Duodenal mucosa (tissue), 2 donors: Measurements from ENCODE around the gene ALMS1.
"Not testable (repeated sequence)": the region's sequence is repeated elsewhere in the genome, so short reads cannot be mapped to it uniquely, and the experiment has no call there.

Experiments
- H3K27ac ChIP-seq: one replicate; pipeline ENCODE4 v1.7.0; 2013; ENCODE audit warnings: low read depth, low read length
- H3K27me3 ChIP-seq, 2 donors: one replicate each; pipeline ENCODE4 v1.7.0; 2013; ENCODE audit warnings: low read length in 2 of 2, control low read depth in 1 of 2; ENCODE audit not compliant: insufficient read depth in 2 of 2, control insufficient read depth in 1 of 2
- H3K36me3 ChIP-seq, 2 donors: one replicate each; pipeline ENCODE4 v1.7.0; 2013; ENCODE audit warnings: low read length in 2 of 2, control low read depth in 1 of 2; ENCODE audit not compliant: insufficient read depth in 2 of 2, control insufficient read depth in 1 of 2
- H3K4me1 ChIP-seq, 2 donors: one replicate each; pipeline ENCODE4 v1.7.0; 2013; ENCODE audit warnings: low read length in 2 of 2, control low read depth in 1 of 2; ENCODE audit not compliant: insufficient read depth in 2 of 2, control insufficient read depth in 1 of 2
- H3K4me3 ChIP-seq, 2 donors: one replicate each; pipeline ENCODE4 v1.7.0; 2013; ENCODE audit warnings: low read length in 2 of 2, low read depth in 1 of 2
- H3K9ac ChIP-seq, 2 donors: one replicate each; pipeline ENCODE4 v1.7.0; 2013; ENCODE audit warnings: low read length in 2 of 2, low read depth in 1 of 2
- H3K9me3 ChIP-seq, 2 donors: one replicate each; pipeline ENCODE4 v1.7.0; 2013; ENCODE audit warnings: low read length in 2 of 2, control low read depth in 1 of 2; ENCODE audit not compliant: control insufficient read depth in 1 of 2

Gene ALMS1

GRCh38 chr2:73426176-73426575, 40.5 kb downstream of the ALMS1 start:
- no peaks in the 10 kb centered on the region for H3K4me1 ChIP-seq
- no peak overlapping the region for H3K4me3 ChIP-seq
- H3K27me3 ChIP-seq, result no peaks in the 10 kb centered on the region
- H3K36me3 ChIP-seq, result peaks cover 0 to 15% of the 10 kb centered on the region in 2 donors
- no peak overlapping the region for H3K27ac ChIP-seq
- H3K9me3 ChIP-seq, result no peaks in the 10 kb centered on the region
- H3K9ac ChIP-seq, result no peak overlapping the region

- H3K27ac ChIP-seq, result no peak overlapping the region
- H3K36me3 ChIP-seq, result peaks cover 9 to 30% of the 10 kb centered on the region in 2 donors
- no peak overlapping the region for H3K4me3 ChIP-seq
- no peak overlapping the region for H3K9ac ChIP-seq
- no peaks in the 10 kb centered on the region for H3K4me1 ChIP-seq
- peaks cover 8 to 12% of the 10 kb centered on the region in 2 donors for H3K9me3 ChIP-seq
- no peaks in the 10 kb centered on the region for H3K27me3 ChIP-seq
Observed at GRCh38 chr2:73436019-73436418, 50.4 kb downstream of the ALMS1 start.

- no peak overlapping the region for H3K9ac ChIP-seq
- H3K36me3 ChIP-seq, result peaks cover 3 to 14% of the 10 kb centered on the region in 2 donors
- H3K27me3 ChIP-seq, result no peaks in the 10 kb centered on the region
- no peaks in the 10 kb centered on the region for H3K9me3 ChIP-seq
- H3K4me1 ChIP-seq, result no peaks in the 10 kb centered on the region
- H3K4me3 ChIP-seq, result no peak overlapping the region
- no peak overlapping the region for H3K27ac ChIP-seq
Observed at GRCh38 chr2:73444202-73444601, 58.6 kb downstream of the ALMS1 start.

- H3K27ac ChIP-seq, result no peak overlapping the region
- H3K9me3 ChIP-seq, result no peaks in the 10 kb centered on the region
- peaks cover 0 to 5% of the 10 kb centered on the region in 2 donors for H3K4me1 ChIP-seq
- no peaks in the 10 kb centered on the region for H3K27me3 ChIP-seq
- no peak overlapping the region for H3K4me3 ChIP-seq
- H3K9ac ChIP-seq, result no peak overlapping the region
- H3K36me3 ChIP-seq, result peaks cover 0 to 14% of the 10 kb centered on the region in 2 donors
Observed at GRCh38 chr2:73448856-73449255, 63.2 kb downstream of the ALMS1 start.

GRCh38 chr2:73449404-73449803, 63.8 kb downstream of the ALMS1 start:
- Histone ChIP-seq H3K4me3 (no peak overlapping the region), H3K4me1 (peaks cover 0 to 5% of the 10 kb centered on the region in 2 donors), H3K27ac (no peak overlapping the region), H3K27me3 (no peaks in the 10 kb centered on the region), H3K36me3 (peaks cover 0 to 14% of the 10 kb centered on the region in 2 donors), H3K9ac (no peak overlapping the region), H3K9me3 (no peaks in the 10 kb centered on the region)

GRCh38 chr2:73451263-73451972, 65.8 kb downstream of the ALMS1 start:
- Histone ChIP-seq H3K9ac (no peak overlapping the region), H3K27me3 (no peaks in the 10 kb centered on the region)

GRCh38 chr2:73457982-73458381, 72.3 kb downstream of the ALMS1 start:
- peaks cover 0 to 13% of the 10 kb centered on the region in 2 donors for H3K36me3 ChIP-seq
- H3K27ac ChIP-seq, result no peak overlapping the region
- no peak overlapping the region for H3K4me3 ChIP-seq
- H3K9ac ChIP-seq, result no peak overlapping the region
- H3K4me1 ChIP-seq, result no peaks in the 10 kb centered on the region
- H3K9me3 ChIP-seq, result no peaks in the 10 kb centered on the region
- no peaks in the 10 kb centered on the region for H3K27me3 ChIP-seq

More at GRCh38 chr2:73451263-73451972, 65.8 kb downstream of the ALMS1 start:
- Histone ChIP-seq H3K36me3 (peaks cover 0 to 27% of the 10 kb centered on the region in 2 donors), H3K4me1 (peaks cover 0 to 5% of the 10 kb centered on the region in 2 donors), H3K27ac (no peak overlapping the region), H3K4me3 (no peak overlapping the region), H3K9me3 (no peaks in the 10 kb centered on the region)

GRCh38 chr2:73462388-73462787, 76.8 kb downstream of the ALMS1 start:
- not testable (repeated sequence) for H3K36me3 ChIP-seq, H3K27me3 ChIP-seq, H3K4me3 ChIP-seq, H3K27ac ChIP-seq, H3K9ac ChIP-seq, H3K9me3 ChIP-seq, H3K4me1 ChIP-seq

GRCh38 chr2:73468376-73468775, 82.7 kb downstream of the ALMS1 start:
- no peaks in the 10 kb centered on the region for H3K4me1 ChIP-seq
- no peaks in the 10 kb centered on the region for H3K9me3 ChIP-seq
- no peaks in the 10 kb centered on the region for H3K36me3 ChIP-seq
- no peak overlapping the region for H3K9ac ChIP-seq
- no peak overlapping the region for H3K4me3 ChIP-seq
- no peak overlapping the region for H3K27ac ChIP-seq
- no peaks in the 10 kb centered on the region for H3K27me3 ChIP-seq

- H3K4me3 ChIP-seq, H3K36me3 ChIP-seq, H3K27me3 ChIP-seq, H3K9ac ChIP-seq, H3K4me1 ChIP-seq, H3K27ac ChIP-seq, H3K9me3 ChIP-seq: not testable (repeated sequence)
Observed at GRCh38 chr2:73483874-73484273, 98.2 kb downstream of the ALMS1 start.
